HUDEP-2 (cell line): ENCODE data around the gene CNTFR.

Experiments used
- DNase-seq, 76 experiments: peaks; one replicate each; lab custom pipeline; 2025; ENCODE audit not compliant: unreplicated experiment in 76 of 76; lab: John Stamatoyannopoulos, UW

The CNTFR gene

GRCh38 chr9:34620061-34620994 is 30.8 kb upstream of the CNTFR start, which contains the start of gene DCTN3:
Gene DCTN3, minus strand, starts transcription at chr9:34620495. Its CDS starts 31 bp downstream, at chr9:34620464.
- peak in 74 of 76 experiments; percentile 21 to 94 (median 87) for DNase-seq

- DNase-seq: no peak
Measured at GRCh38 chr9:34615132-34615531, 25.6 kb upstream of the CNTFR start.

- DNase-seq: peak in 66 of 76 experiments; percentile 20 to 83 (median 52)
Measured at GRCh38 chr9:34612788-34613390, 23.4 kb upstream of the CNTFR start.

- DNase-seq: peak in 72 of 76 experiments; percentile 10 to 85 (median 66)
Measured at GRCh38 chr9:34611811-34612787, 22.6 kb upstream of the CNTFR start, which contains the start of gene RPP25L. Gene RPP25L, minus strand, starts transcription at chr9:34612097. Its CDS starts 801 bp downstream, at chr9:34611296.

GRCh38 chr9:34611251-34611810 is 21.8 kb upstream of the CNTFR start:
- DNase-seq: no peak

GRCh38 chr9:34610434-34611206 is 21.1 kb upstream of the CNTFR start:
- peak in 2 of 76 experiments; percentile 3 to 14 for DNase-seq

GRCh38 chr9:34607331-34607730 is 17.8 kb upstream of the CNTFR start:
- DNase-seq: no peak

GRCh38 chr9:34606905-34607304 is 17.4 kb upstream of the CNTFR start:
- DNase-seq: no peak

GRCh38 chr9:34606190-34606589 is 16.7 kb upstream of the CNTFR start:
- DNase-seq: no peak

- peak in 68 of 76 experiments; percentile 5 to 80 (median 48) for DNase-seq
Measured at GRCh38 chr9:34603610-34604231, 14.2 kb upstream of the CNTFR start.

GRCh38 chr9:34601937-34602573 is 12.5 kb upstream of the CNTFR start:
- DNase-seq: no peak

- DNase-seq: no peak
Measured at GRCh38 chr9:34600908-34601307, 11.4 kb upstream of the CNTFR start.

GRCh38 chr9:34599546-34599945 is 10.0 kb upstream of the CNTFR start:
- DNase-seq: no peak

- no peak for DNase-seq
Measured at GRCh38 chr9:34594177-34594576, 4.7 kb upstream of the CNTFR start.

GRCh38 chr9:34592895-34593601 is 3.5 kb upstream of the CNTFR start:
- peak in 2 of 76 experiments; percentile 8 to 10 for DNase-seq

GRCh38 chr9:34591917-34592866 is 2.7 kb upstream of the CNTFR start:
- peak in 1 of 76 experiments; percentile 10 for DNase-seq
